T follicular helper cell (primary cell): ENCODE data around the gene HERPUD2.

ENCODE experiments used
- DNase-seq: peaks from one replicate; pipeline ENCODE4 v3.0.0-alpha.2; 2020; ENCODE audit warnings: low read depth
- total RNA-seq, 2 experiments: gene quantifications; one replicate each; lab custom pipeline; 2026; lab: John Stamatoyannopoulos, UW

HERPUD2 gene
- 36.4 to 106 reads per million in 2 experiments for total RNA-seq

GRCh38 chr7:35694784-35695472, at the start of gene HERPUD2:
Gene HERPUD2, minus strand, starts transcription at chr7:35695135. Its CDS starts 805 bp downstream, at chr7:35694330.
- DNase-seq = peak; percentile 91

- DNase-seq = no peak
Measured at GRCh38 chr7:35738889-35739288, 44.0 kb upstream of the HERPUD2 start.

GRCh38 chr7:35736725-35737124, 41.8 kb upstream of the HERPUD2 start:
- no peak for DNase-seq

GRCh38 chr7:35735396-35735795, 40.5 kb upstream of the HERPUD2 start:
- DNase-seq = no peak

GRCh38 chr7:35734001-35734483, 39.1 kb upstream of the HERPUD2 start:
- no peak for DNase-seq

- DNase-seq = no peak
Measured at GRCh38 chr7:35731349-35731748, 36.4 kb upstream of the HERPUD2 start.

GRCh38 chr7:35729061-35729783, 34.3 kb upstream of the HERPUD2 start:
- no peak for DNase-seq

GRCh38 chr7:35728412-35729060, 33.6 kb upstream of the HERPUD2 start:
- no peak for DNase-seq

GRCh38 chr7:35727571-35727970, 32.6 kb upstream of the HERPUD2 start:
- DNase-seq = no peak

GRCh38 chr7:35726654-35727053, 31.7 kb upstream of the HERPUD2 start:
- DNase-seq = no peak

GRCh38 chr7:35725280-35725680, 30.3 kb upstream of the HERPUD2 start:
- peak; percentile 66 for DNase-seq

GRCh38 chr7:35723011-35723410, 28.1 kb upstream of the HERPUD2 start:
- DNase-seq = no peak

GRCh38 chr7:35722054-35722849, 27.3 kb upstream of the HERPUD2 start:
- DNase-seq = no peak

- DNase-seq = no peak
Measured at GRCh38 chr7:35721288-35721687, 26.4 kb upstream of the HERPUD2 start.

GRCh38 chr7:35720849-35721248, 25.9 kb upstream of the HERPUD2 start:
- DNase-seq = no peak

GRCh38 chr7:35720032-35720431, 25.1 kb upstream of the HERPUD2 start:
- DNase-seq = no peak

- DNase-seq = no peak
Measured at GRCh38 chr7:35718047-35718446, 23.1 kb upstream of the HERPUD2 start.

- DNase-seq = no peak
Measured at GRCh38 chr7:35717516-35717915, 22.6 kb upstream of the HERPUD2 start.

GRCh38 chr7:35717013-35717412, 22.1 kb upstream of the HERPUD2 start:
- no peak for DNase-seq

- no peak for DNase-seq
Measured at GRCh38 chr7:35716038-35716803, 21.3 kb upstream of the HERPUD2 start.

GRCh38 chr7:35714862-35715261, 19.9 kb upstream of the HERPUD2 start:
- no peak for DNase-seq
